ENCODE results near the gene MTR.

Gene MTR

DNA sequence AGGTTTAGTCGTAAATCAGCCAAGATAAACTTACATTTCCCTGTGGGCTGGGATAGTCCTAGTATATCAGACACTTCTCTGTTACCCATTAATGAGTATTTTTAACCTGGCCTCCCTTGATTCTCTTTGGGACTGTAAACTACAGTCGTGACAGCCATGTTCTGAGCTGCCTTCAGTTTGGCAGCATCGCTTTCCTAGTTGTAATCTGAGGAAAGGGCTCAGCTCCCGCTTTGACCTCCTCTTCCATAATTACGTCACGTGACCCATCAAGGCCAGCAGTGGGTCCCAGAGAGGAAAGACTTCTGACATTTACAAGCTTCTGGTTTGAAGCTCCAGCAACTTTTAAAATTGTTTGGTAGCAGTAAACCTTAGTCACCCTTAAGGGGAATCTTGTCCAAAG lies 34.6 kb upstream of the MTR start:
- TF ChIP-seq, protein P1, sequence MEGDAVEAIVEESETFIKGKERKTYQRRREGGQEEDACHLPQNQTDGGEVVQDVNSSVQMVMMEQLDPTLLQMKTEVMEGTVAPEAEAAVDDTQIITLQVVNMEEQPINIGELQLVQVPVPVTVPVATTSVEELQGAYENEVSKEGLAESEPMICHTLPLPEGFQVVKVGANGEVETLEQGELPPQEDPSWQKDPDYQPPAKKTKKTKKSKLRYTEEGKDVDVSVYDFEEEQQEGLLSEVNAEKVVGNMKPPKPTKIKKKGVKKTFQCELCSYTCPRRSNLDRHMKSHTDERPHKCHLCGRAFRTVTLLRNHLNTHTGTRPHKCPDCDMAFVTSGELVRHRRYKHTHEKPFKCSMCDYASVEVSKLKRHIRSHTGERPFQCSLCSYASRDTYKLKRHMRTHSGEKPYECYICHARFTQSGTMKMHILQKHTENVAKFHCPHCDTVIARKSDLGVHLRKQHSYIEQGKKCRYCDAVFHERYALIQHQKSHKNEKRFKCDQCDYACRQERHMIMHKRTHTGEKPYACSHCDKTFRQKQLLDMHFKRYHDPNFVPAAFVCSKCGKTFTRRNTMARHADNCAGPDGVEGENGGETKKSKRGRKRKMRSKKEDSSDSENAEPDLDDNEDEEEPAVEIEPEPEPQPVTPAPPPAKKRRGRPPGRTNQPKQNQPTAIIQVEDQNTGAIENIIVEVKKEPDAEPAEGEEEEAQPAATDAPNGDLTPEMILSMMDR (IDR thresholded peaks at IDR 0.05; ENCODE audit: control insufficient read depth, insufficient read depth, low read depth, low read length, missing control alignments), result no peak
- DNase-seq (ENCODE audit: low read depth), result no peak
- no peak overlapping the region for H3K4me3 ChIP-seq (ENCODE audit: control insufficient read depth, low read depth, low read length)

DNA sequence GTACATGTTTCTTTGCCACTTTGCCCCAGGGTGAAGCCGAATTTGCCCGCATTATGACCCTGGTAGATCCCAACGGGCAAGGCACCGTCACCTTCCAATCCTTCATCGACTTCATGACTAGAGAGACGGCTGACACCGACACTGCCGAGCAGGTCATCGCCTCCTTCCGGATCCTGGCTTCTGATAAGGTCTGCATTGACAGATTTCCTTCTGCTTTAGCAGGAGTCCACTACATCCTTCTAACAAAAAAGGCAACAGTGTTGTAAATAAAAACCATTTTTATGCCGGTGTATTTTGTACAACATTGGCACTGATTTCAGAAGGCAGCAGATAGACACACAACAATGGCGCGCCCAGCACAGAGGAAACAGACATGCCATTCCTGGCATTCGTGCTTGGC lies 34.1 kb upstream of the MTR start:
- TF ChIP-seq, protein P1 (IDR thresholded peaks at IDR 0.05; ENCODE audit: control insufficient read depth, insufficient read depth, low read depth, low read length, missing control alignments), result no peak
- no peak overlapping the region for H3K4me3 ChIP-seq (ENCODE audit: control insufficient read depth, low read depth, low read length)
- no peak for DNase-seq (ENCODE audit: low read depth)

DNA sequence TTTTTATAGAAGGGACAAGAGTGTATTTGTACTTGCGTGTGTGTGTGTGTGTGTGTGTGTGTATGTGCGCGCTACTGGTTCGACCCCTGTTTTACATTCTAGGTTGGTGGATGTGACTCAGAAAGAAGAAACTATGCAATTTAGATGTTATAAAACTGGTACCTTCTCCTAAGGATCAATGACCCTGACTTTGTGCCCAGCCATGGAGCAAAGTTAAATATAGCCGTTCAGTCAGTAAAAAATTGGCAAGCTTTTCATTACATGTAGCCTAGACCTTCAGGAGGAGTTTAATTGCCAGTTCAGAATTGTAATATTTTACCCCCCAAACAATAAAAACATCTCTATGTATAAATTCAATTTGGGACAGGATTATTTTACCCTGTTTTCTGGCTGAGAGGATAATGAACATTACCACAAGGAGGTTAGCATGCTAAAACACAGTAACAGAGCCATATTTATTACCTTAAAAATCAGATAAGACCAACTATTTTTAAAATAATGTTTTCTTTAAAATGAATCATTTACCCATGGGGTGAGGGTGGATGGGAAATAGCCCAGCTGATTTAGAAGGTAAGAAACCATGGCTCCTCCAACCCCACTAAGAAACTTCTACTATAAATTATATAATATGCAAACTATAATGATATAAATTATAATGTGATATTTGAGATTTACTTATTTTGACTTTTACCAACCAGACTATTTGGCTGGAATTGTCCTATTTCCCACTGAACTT lies 33.5 kb upstream of the MTR start:
- no peak for DNase-seq (ENCODE audit: low read depth)
- TF ChIP-seq, protein P1 (IDR thresholded peaks at IDR 0.05; ENCODE audit: control insufficient read depth, insufficient read depth, low read depth, low read length, missing control alignments), result no peak

DNA sequence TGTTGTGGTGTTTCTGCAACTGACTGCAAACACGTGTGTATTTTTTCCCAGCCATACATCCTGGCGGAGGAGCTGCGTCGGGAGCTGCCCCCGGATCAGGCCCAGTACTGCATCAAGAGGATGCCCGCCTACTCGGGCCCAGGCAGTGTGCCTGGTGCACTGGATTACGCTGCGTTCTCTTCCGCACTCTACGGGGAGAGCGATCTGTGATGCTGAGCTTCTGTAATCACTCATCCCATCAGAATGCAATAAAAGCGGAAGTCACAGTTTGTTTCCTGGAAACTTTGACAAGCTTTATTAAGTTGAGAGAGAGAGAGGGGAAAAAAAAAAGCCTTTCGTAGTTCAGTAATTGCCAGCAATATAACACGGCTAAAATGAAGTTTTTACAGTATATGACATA lies 32.7 kb upstream of the MTR start:
- TF ChIP-seq, protein P1 (IDR thresholded peaks at IDR 0.05; ENCODE audit: control insufficient read depth, insufficient read depth, low read depth, low read length, missing control alignments), result no peak
- no peak for DNase-seq (ENCODE audit: low read depth)

More for the DNA sequence above, 33.5 kb upstream of the MTR start:
- H3K4me3 ChIP-seq (ENCODE audit: control insufficient read depth, low read depth, low read length), result no peak overlapping the region

DNA sequence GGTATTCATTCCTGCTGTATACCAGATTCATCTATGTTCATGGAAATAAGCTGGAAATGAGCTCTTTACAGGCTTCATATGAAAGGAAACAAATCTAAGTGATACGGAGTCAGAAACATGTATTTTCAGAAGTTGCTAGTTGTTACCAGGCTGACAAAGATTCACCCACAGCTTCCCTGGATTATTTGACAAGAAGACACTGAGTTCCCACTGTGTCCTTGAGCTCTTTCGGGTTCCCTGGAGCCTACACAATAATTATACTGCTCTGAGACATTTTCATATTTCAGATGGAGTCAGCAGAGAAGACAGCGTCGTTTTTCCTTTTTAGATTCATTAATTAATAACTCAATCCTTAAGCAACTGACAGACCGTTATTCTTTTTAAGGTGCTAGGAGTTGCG lies 29.3 kb upstream of the MTR start:
- H3K4me3 ChIP-seq (ENCODE audit: control insufficient read depth, low read depth, low read length), result no peak overlapping the region
- TF ChIP-seq, protein P1 (IDR thresholded peaks at IDR 0.05; ENCODE audit: control insufficient read depth, insufficient read depth, low read depth, low read length, missing control alignments), result no peak
- DNase-seq (ENCODE audit: low read depth), result no peak

More for the DNA sequence above, 32.7 kb upstream of the MTR start:
- no peak overlapping the region for H3K4me3 ChIP-seq (ENCODE audit: control insufficient read depth, low read depth, low read length)

DNA sequence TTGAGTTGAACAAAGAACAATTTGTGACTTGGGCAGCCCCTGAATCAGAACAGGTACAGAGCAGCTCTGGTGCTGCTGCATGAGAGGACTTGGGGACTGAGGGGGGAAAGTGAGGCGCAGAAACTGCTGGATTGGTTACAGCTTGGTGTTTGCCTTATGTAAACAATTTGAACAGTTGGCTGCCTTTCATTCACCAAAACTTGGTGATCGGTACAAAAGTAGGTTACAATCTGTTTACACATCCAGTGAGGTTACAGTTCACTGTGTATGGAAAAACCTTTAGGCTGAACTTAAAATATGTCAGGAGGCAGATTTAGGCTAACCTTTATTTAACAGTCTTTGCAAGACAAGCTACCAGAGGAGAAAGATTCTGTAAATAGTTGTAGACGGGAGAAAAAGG lies 28.6 kb upstream of the MTR start:
- TF ChIP-seq, protein P1 (IDR thresholded peaks at IDR 0.05; ENCODE audit: control insufficient read depth, insufficient read depth, low read depth, low read length, missing control alignments), result no peak
- no peak for DNase-seq (ENCODE audit: low read depth)

More for the DNA sequence above, 28.6 kb upstream of the MTR start:
- H3K4me3 ChIP-seq (ENCODE audit: control insufficient read depth, low read depth, low read length), result no peak overlapping the region
